ENCODE results near the gene ESR1.

- TF ChIP-seq CTCF (IDR thresholded peaks at IDR 0.05): no peak
- TF ChIP-seq POLR2A (IDR thresholded peaks at IDR 0.05): no peak
These were observed 314.4 kb downstream of the ESR1 start for GRCh38 chr6:152121910-152122309.

All from uterus (tissue), 2 donors.